PC-3 (cell line): Measurements from ENCODE around the gene SULT4A1. TPM values are rescaled to one million over a fixed set of nuclear protein-coding genes. Genes with fewer than 3 reads are reported as not detected.

Experiments used
- ATAC-seq: fragments of 200-7000 bp; cut with Tn5 transposase; 2 replicates; pipeline ENCODE4 v1.9.1; 2020; ENCODE audit warnings: mild to moderate bottlenecking, moderate library complexity
- BruUV-seq: library from RNA; stranded (reverse); fragments of 400-500 nt; replicated peaks from 2 replicates; lab custom pipeline; 2021; lab: Mats Ljungman, UMichigan
- CTCF ChIA-PET: fragments of 300-600 bp; sonication (Branson Sonifier 250); formaldehyde crosslinking; loops from one replicate; lab custom pipeline; 2022; ENCODE audit warnings: antibody characterized with exemption; lab: Charles Lee
- POLR2A ChIA-PET: fragments of 300-600 bp; sonication (Branson Sonifier 250); formaldehyde crosslinking; loops from one replicate; lab custom pipeline; 2022; ENCODE audit warnings: antibody characterized with exemption; ENCODE audit not compliant: unreplicated experiment; lab: Charles Lee
- DNase-seq: peaks from one replicate; pipeline ENCODE4 v3.0.0-alpha.2; 2015
- H2AFZ ChIP-seq: fragments of 300-600 bp; sonication (generic); 2 replicates; pipeline ENCODE4 v1.6.0; 2016; ENCODE audit warnings: antibody characterized with exemption, low read length
- H3F3A ChIP-seq: fragments of 300-600 bp; sonication (generic); one replicate; pipeline ENCODE4 v1.6.0; 2017; ENCODE audit warnings: antibody characterized with exemption, low read length, control low read depth, mild to moderate bottlenecking; ENCODE audit not compliant: unreplicated experiment
- H3K27ac ChIP-seq: fragments of 300-600 bp; sonication (generic); 2 replicates; pipeline ENCODE4 v1.5.1; 2016; ENCODE audit warnings: mild to moderate bottlenecking, low read length
- H3K27me3 ChIP-seq: fragments of 300-600 bp; sonication (generic); 2 replicates; pipeline ENCODE4 v1.6.1; 2016; ENCODE audit warnings: low read length, mixed read lengths
- H3K36me3 ChIP-seq: fragments of 300-600 bp; sonication (generic); 2 replicates; pipeline ENCODE4 v1.6.1; 2016; ENCODE audit warnings: low read depth, mixed run types, low read length, mixed read lengths
- H3K4me1 ChIP-seq: fragments of 300-600 bp; sonication (generic); 2 replicates; pipeline ENCODE4 v1.5.1; 2016; ENCODE audit warnings: low read length; ENCODE audit not compliant: insufficient read depth
- H3K4me2 ChIP-seq: fragments of 300-600 bp; sonication (generic); 2 replicates; pipeline ENCODE4 v1.6.0; 2016; ENCODE audit warnings: low read length
- H3K4me3 ChIP-seq: fragments of 300-600 bp; sonication (generic); 2 replicates; pipeline ENCODE4 v1.5.1; 2016; ENCODE audit warnings: mild to moderate bottlenecking, low read length, mixed read lengths
- H3K79me2 ChIP-seq: fragments of 300-600 bp; sonication (generic); 2 replicates; pipeline ENCODE4 v1.6.1; 2017; ENCODE audit warnings: low read length, mixed read lengths
- H3K9ac ChIP-seq: fragments of 300-600 bp; sonication (generic); 2 replicates; pipeline ENCODE4 v1.6.0; 2016; ENCODE audit warnings: mild to moderate bottlenecking, low read length
- H3K9me2 ChIP-seq: fragments of 300-600 bp; sonication (generic); replicated peaks from 2 replicates; pipeline ENCODE4 v1.6.1; 2016; ENCODE audit warnings: mixed run types, low read length, mixed read lengths
- H3K9me3 ChIP-seq: fragments of 300-600 bp; sonication (generic); 2 replicates; pipeline ENCODE4 v1.6.1; 2016; ENCODE audit warnings: low read length, mixed read lengths
- H4K20me1 ChIP-seq: fragments of 300-600 bp; sonication (generic); 2 replicates; pipeline ENCODE4 v1.6.1; 2016; ENCODE audit warnings: low read length, mixed read lengths
- CTCF ChIP-seq: fragments of 300-600 bp; sonication (generic); conservative IDR thresholded peaks from 2 replicates; pipeline ENCODE4 v1.5.1; 2017; ENCODE audit warnings: antibody characterized with exemption, low read depth, mild to moderate bottlenecking, low read length
- EZH2 ChIP-seq: fragments of 300-600 bp; sonication (generic); IDR thresholded peaks from one replicate; pipeline ENCODE4 v1.6.1; 2017; ENCODE audit warnings: antibody characterized with exemption, mild to moderate bottlenecking, low read length; ENCODE audit not compliant: unreplicated experiment
- EZH2phosphoT487 ChIP-seq: fragments of 300-600 bp; sonication (generic); IDR thresholded peaks from 2 replicates; pipeline ENCODE4 v1.6.1; 2018; ENCODE audit warnings: mild to moderate bottlenecking, antibody characterized with exemption, low read length, borderline replicate concordance
- intact Hi-C: fragments of 100-400 bp; cut with micrococcal nuclease; formaldehyde crosslinking; loops from 2 replicates; pipeline ENCODE4 v1.9.0; 2023
- total RNA-seq: library from RNA; depleted of rRNA; stranded (reverse); fragments of >200 nt; gene quantifications from 2 replicates; pipeline ENCODE4 v1.2.3, GENCODE V29; 2014

SULT4A1 gene
- total RNA-seq, 1 experiment from 2014 or later: not detected

- Histone ChIP-seq H3K9me2 (no peaks in the 10 kb centered on the region), H2AFZ (no peak overlapping the region), H4K20me1 (no peaks in the 10 kb centered on the region), H3F3A (no peaks in the 10 kb centered on the region), H3K4me1 (peaks cover 12% of the 10 kb centered on the region), H3K9ac (no peak overlapping the region), H3K4me2 (no peak overlapping the region), H3K79me2 (no peaks in the 10 kb centered on the region), H3K27ac (no peak overlapping the region), H3K9me3 (no peaks in the 10 kb centered on the region), H3K4me3 (no peak overlapping the region), H3K36me3 (no peaks in the 10 kb centered on the region), H3K27me3 (no peaks in the 10 kb centered on the region)
- ChIA-PET POLR2A (no interaction called here), CTCF (no interaction called here)
- ATAC-seq (no peak), DNase-seq (no peak)
- intact Hi-C loops: no loop called here
- TF ChIP-seq CTCF (no peak), EZH2 (no peak), EZH2phosphoT487 (no peak)
- BruUV-seq: no TSS peak
Observed at GRCh38 chr22:43792905-43793304, 69.4 kb downstream of the SULT4A1 start.

GRCh38 chr22:43789452-43789851 lies 72.9 kb downstream of the SULT4A1 start:
- no peaks in the 10 kb centered on the region for H4K20me1 ChIP-seq
- H3K36me3 ChIP-seq: no peaks in the 10 kb centered on the region
- H3K9me3 ChIP-seq: no peaks in the 10 kb centered on the region
- DNase-seq (peak; percentile 70), ATAC-seq (peak; percentile 95)
- no peaks in the 10 kb centered on the region for H3F3A ChIP-seq
- TF ChIP-seq EZH2 (no peak), EZH2phosphoT487 (no peak), CTCF (no peak)
- CTCF ChIA-PET: no interaction called here
- no TSS peak for BruUV-seq
- no peak overlapping the region for H3K4me3 ChIP-seq
- H3K9ac ChIP-seq: no peak overlapping the region
- peak overlapping the region; percentile 37 for H3K4me2 ChIP-seq
- H3K79me2 ChIP-seq: no peaks in the 10 kb centered on the region
- H3K9me2 ChIP-seq: no peaks in the 10 kb centered on the region
- POLR2A ChIA-PET: no interaction called here
- no peaks in the 10 kb centered on the region for H3K27me3 ChIP-seq
- peak overlapping the region; percentile 39; the same call in 1 of the 2 replicates for H3K27ac ChIP-seq
- no peak overlapping the region for H2AFZ ChIP-seq
- H3K4me1 ChIP-seq: peaks cover 12% of the 10 kb centered on the region
- intact Hi-C loops: no loop called here

GRCh38 chr22:43783777-43784176 lies 78.5 kb downstream of the SULT4A1 start:
- intact Hi-C loops: no loop called here
- 0 out of 2 replicates have a peak, but pooled peaks have one; percentile 31 for TF ChIP-seq CTCF
- no peak for TF ChIP-seq EZH2phosphoT487
- H3K4me2 ChIP-seq: no peak overlapping the region
- H4K20me1 ChIP-seq: no peaks in the 10 kb centered on the region
- DNase-seq (peak; percentile 2), ATAC-seq (no peak)
- BruUV-seq: no TSS peak
- no peaks in the 10 kb centered on the region for H3K9me2 ChIP-seq
- H3K36me3 ChIP-seq: no peaks in the 10 kb centered on the region
- H3K79me2 ChIP-seq: no peaks in the 10 kb centered on the region
- no peak overlapping the region for H2AFZ ChIP-seq
- no peaks in the 10 kb centered on the region for H3F3A ChIP-seq
- peaks cover under 1% of the 10 kb centered on the region; the same call in 1 of the 2 replicates for H3K4me1 ChIP-seq
- H3K27me3 ChIP-seq: no peaks in the 10 kb centered on the region
- ChIA-PET CTCF (no interaction called here), POLR2A (no interaction called here)
- no peak overlapping the region for H3K27ac ChIP-seq
- H3K4me3 ChIP-seq: no peak overlapping the region
- no peaks in the 10 kb centered on the region for H3K9me3 ChIP-seq
- no peak overlapping the region for H3K9ac ChIP-seq
